GM23338 (cell line): Measurements from ENCODE around the gene DCLK3. TPM values are rescaled to one million over a fixed set of nuclear protein-coding genes. Genes with fewer than 3 reads are reported as not detected.

Source experiments
- ATAC-seq: fragments of 200-7000 bp; cut with Tn5 transposase; 3 replicates; pipeline ENCODE4 v1.9.1; 2020
- DNase-seq: peaks from one replicate; pipeline ENCODE4 v3.0.0-alpha.2; 2015; ENCODE audit warnings: low spot score
- H2AFZ ChIP-seq: fragments of 200-600 bp; sonication (generic); 2 replicates; pipeline ENCODE4 v1.8.0; 2016; ENCODE audit warnings: antibody characterized with exemption, mild to moderate bottlenecking, moderate library complexity
- H3F3A ChIP-seq: fragments of 200-600 bp; sonication (generic); replicated peaks from 2 replicates; pipeline ENCODE4 v1.8.0; 2017; ENCODE audit warnings: antibody characterized with exemption, mixed run types, low read depth
- H3K27ac ChIP-seq: fragments of 200-600 bp; sonication (generic); 2 replicates; pipeline ENCODE4 v1.6.1; 2016; ENCODE audit warnings: low read depth
- H3K27me3 ChIP-seq: fragments of 200-600 bp; sonication (generic); 2 replicates; pipeline ENCODE4 v1.8.0; 2016; ENCODE audit warnings: mild to moderate bottlenecking, mixed run types, moderate library complexity; ENCODE audit not compliant: insufficient read depth
- H3K36me3 ChIP-seq: fragments of 200-600 bp; sonication (generic); 2 replicates; pipeline ENCODE4 v1.8.0; 2016; ENCODE audit warnings: mild to moderate bottlenecking; ENCODE audit not compliant: insufficient read depth
- H3K4me1 ChIP-seq: fragments of 200-600 bp; sonication (generic); 2 replicates; pipeline ENCODE4 v1.8.0; 2016; ENCODE audit warnings: mild to moderate bottlenecking, moderate library complexity; ENCODE audit not compliant: insufficient read depth
- H3K4me2 ChIP-seq: fragments of 200-600 bp; sonication (generic); 2 replicates; pipeline ENCODE4 v1.7.1; 2017; ENCODE audit warnings: mixed run types
- H3K4me3 ChIP-seq: fragments of 200-600 bp; sonication (generic); 2 replicates; pipeline ENCODE4 v1.6.1; 2016; ENCODE audit warnings: mixed run types
- H3K79me2 ChIP-seq: fragments of 200-600 bp; sonication (generic); replicated peaks from 2 replicates; pipeline ENCODE4 v1.8.0; 2017; ENCODE audit warnings: mild to moderate bottlenecking; ENCODE audit not compliant: insufficient read depth
- H3K9me2 ChIP-seq: fragments of 200-600 bp; sonication (generic); 2 replicates; pipeline ENCODE4 v1.8.0; 2017; ENCODE audit not compliant: insufficient read depth
- H4K20me1 ChIP-seq: fragments of 200-600 bp; sonication (generic); replicated peaks from 2 replicates; pipeline ENCODE4 v1.8.0; 2017; ENCODE audit warnings: mild to moderate bottlenecking; ENCODE audit not compliant: insufficient read depth
- H3K27ac Mint-ChIP-seq: 2 replicates; pipeline ENCODE4 v1.8.0; 2020; ENCODE audit warnings: inconsistent platforms, mild to moderate bottlenecking, moderate library complexity, mixed read lengths
- H3K27me3 Mint-ChIP-seq: 3 replicates; pipeline ENCODE4 v1.8.0; 2022; ENCODE audit warnings: low read depth, mild to moderate bottlenecking, moderate library complexity, mixed read lengths, inconsistent platforms; ENCODE audit not compliant: insufficient read depth, poor library complexity
- H3K36me3 Mint-ChIP-seq: 3 replicates; pipeline ENCODE4 v1.8.0; 2021; ENCODE audit warnings: low read depth, mild to moderate bottlenecking, inconsistent platforms, moderate library complexity, mixed read lengths
- H3K4me1 Mint-ChIP-seq: 3 replicates; pipeline ENCODE4 v1.8.0; 2020; ENCODE audit warnings: mild to moderate bottlenecking, inconsistent platforms, mixed read lengths
- H3K4me3 Mint-ChIP-seq: 3 replicates; pipeline ENCODE4 v1.8.0; 2021; ENCODE audit warnings: moderate library complexity, mild to moderate bottlenecking, inconsistent platforms, mixed read lengths
- H3K9me3 Mint-ChIP-seq: 3 replicates; pipeline ENCODE4 v1.8.0; 2020; ENCODE audit warnings: moderate library complexity, mild to moderate bottlenecking, inconsistent platforms, mixed read lengths
- CREB1 ChIP-seq: fragments of 250-450 bp; sonication (Bioruptor Pico); IDR thresholded peaks from 2 replicates; pipeline ENCODE4 v1.5.0; 2020; ENCODE audit warnings: low read depth, mild to moderate bottlenecking, moderate library complexity
- CTCF ChIP-seq, 2 experiments: fragments of 200-600 bp in 1 of 2; sonication (generic) in 1 of 2; conservative IDR thresholded peaks; 2 replicates each; pipeline versions ENCODE4 v1.5.1 to v1.6.1; 2016 to 2017; ENCODE audit warnings: antibody characterized with exemption in 2 of 2, low read depth in 2 of 2, mild to moderate bottlenecking in 2 of 2, moderate library complexity in 1 of 2
- ETS1 ChIP-seq: IDR thresholded peaks from 2 replicates; pipeline ENCODE4 v1.6.1; 2016; ENCODE audit warnings: antibody characterized with exemption
- EZH2 ChIP-seq: fragments of 200-600 bp; sonication (generic); IDR thresholded peaks from one replicate; pipeline ENCODE4 v1.8.0; 2017; ENCODE audit warnings: antibody characterized with exemption, mild to moderate bottlenecking, low read depth; ENCODE audit not compliant: unreplicated experiment
- EZH2phosphoT487 ChIP-seq: fragments of 200-600 bp; sonication (generic); IDR thresholded peaks from one replicate; pipeline ENCODE4 v1.8.1; 2018; ENCODE audit warnings: antibody characterized with exemption; ENCODE audit not compliant: unreplicated experiment
- JUNB ChIP-seq: IDR thresholded peaks from one replicate; pipeline ENCODE4 v1.6.1; 2016; ENCODE audit warnings: antibody characterized with exemption; ENCODE audit not compliant: unreplicated experiment
- NANOG ChIP-seq: IDR thresholded peaks from 2 replicates; pipeline ENCODE4 v1.6.1; 2016; ENCODE audit warnings: antibody characterized with exemption, borderline replicate concordance
- POLR2AphosphoS5 ChIP-seq: IDR thresholded peaks from 2 replicates; pipeline ENCODE4 v1.6.1; 2016; ENCODE audit warnings: antibody characterized with exemption, low read depth
- STAT1 ChIP-seq: IDR thresholded peaks from one replicate; pipeline ENCODE4 v1.6.1; 2016; ENCODE audit warnings: antibody characterized with exemption; ENCODE audit not compliant: unreplicated experiment
- ZNF114 ChIP-seq: fragments of 250-450 bp; sonication (Bioruptor Pico); IDR thresholded peaks from 2 replicates; pipeline ENCODE4 v1.5.0; 2020; ENCODE audit warnings: mild to moderate bottlenecking, moderate library complexity
- ZNF331 ChIP-seq: fragments of 250-450 bp; sonication (Bioruptor Pico); IDR thresholded peaks from 2 replicates; pipeline ENCODE4 v1.5.0; 2020; ENCODE audit warnings: low read depth, mild to moderate bottlenecking, moderate library complexity
- polyA plus RNA-seq: library from polyadenylated mRNA; unstranded; fragments of >200 nt; fragmentation: Nextera tagmentation; extraction: Ambion mirVana; gene quantifications from 2 replicates; pipeline ENCODE4 v1.2.1, GENCODE V29; 2016
- total RNA-seq: library from RNA; depleted of rRNA; stranded (reverse); fragments of >200 nt; shearing (Covaris generic); gene quantifications from 2 replicates; pipeline ENCODE4 v1.2.3, GENCODE V29; 2014

Gene DCLK3
- total and polyA plus RNA-seq, 2 experiments from 2014 or later, result 0.40 to 0.66 TPM

DNA sequence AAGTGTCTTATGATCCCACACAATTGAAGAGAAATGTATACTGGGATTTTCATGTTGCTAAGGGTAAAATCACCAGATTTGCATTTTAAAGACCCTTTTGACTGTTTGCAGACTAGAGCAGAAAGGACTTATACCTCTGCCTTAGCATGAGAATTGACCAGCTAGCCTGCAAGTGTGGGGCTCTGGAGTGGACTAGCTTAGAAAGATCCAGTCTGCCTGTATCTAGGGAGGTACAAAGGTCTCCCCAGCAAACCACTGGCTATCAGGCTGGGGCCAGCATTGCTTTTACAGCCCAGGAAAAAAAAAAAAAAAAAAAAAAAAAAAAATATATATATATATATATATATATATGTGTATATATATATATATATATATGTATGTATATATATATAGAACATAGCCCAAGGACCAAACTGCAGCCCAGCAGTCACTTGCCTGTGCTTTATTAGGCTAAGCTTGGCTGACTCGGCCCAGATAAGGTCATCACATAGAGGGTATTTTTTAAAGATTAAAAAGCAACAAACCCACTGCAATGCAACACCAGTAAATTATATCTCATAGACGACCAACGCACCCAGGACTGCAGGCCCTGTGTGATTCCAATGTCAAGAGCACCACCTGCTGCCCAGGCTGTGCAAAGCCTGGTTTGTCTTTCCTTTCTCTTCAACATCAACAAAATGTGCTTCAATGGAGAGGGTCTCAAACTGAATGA is 63.7 kb downstream of the DCLK3 start:
- Histone ChIP-seq H4K20me1 (no peaks in the 10 kb centered on the region), H2AFZ (no peak overlapping the region), H3K4me2 (peak overlapping the region; percentile 72), H3K27me3 (no peaks in the 10 kb centered on the region), H3K36me3 (no peaks in the 10 kb centered on the region), H3K27ac (no peak overlapping the region), H3K9me2 (peaks cover 2% of the 10 kb centered on the region; the same call in 1 of the 2 replicates), H3K79me2 (no peaks in the 10 kb centered on the region), H3F3A (no peaks in the 10 kb centered on the region), H3K4me3 (no peak overlapping the region; the same call in 1 of the 2 replicates), H3K4me1 (peaks cover 11% of the 10 kb centered on the region)
- DNase-seq, result peak; percentile 80
- H3K27ac Mint-ChIP-seq, result no peak overlapping the region
- H3K4me3 Mint-ChIP-seq, result peak overlapping the region; percentile 36; the same call in 1 of the 3 replicates
- H3K27me3 Mint-ChIP-seq, result peaks cover 2% of the 10 kb centered on the region
- H3K36me3 Mint-ChIP-seq, result no peaks in the 10 kb centered on the region
- TF ChIP-seq ZNF114 (no peak), JUNB (no peak), CTCF (conservative IDR thresholded peaks at IDR 0.05; ENCODE audit: low read depth in 2 of 2) (peak; percentile 96 to 99)
- H3K9me3 Mint-ChIP-seq, result no peaks in the 10 kb centered on the region
- ATAC-seq, result peak; percentile 85
- H3K4me1 Mint-ChIP-seq, result peaks cover 14% of the 10 kb centered on the region; the same call in 2 of the 3 replicates

GRCh38 chr3:36698314-36698713 is 66.0 kb downstream of the DCLK3 start:
- no peaks in the 10 kb centered on the region for H4K20me1 ChIP-seq
- Mint-ChIP-seq H3K4me1 (peaks cover 14% of the 10 kb centered on the region; the same call in 2 of the 3 replicates), H3K27me3 (peaks cover 2% of the 10 kb centered on the region), H3K36me3 (peaks cover 2% of the 10 kb centered on the region; the same call in 1 of the 3 replicates), H3K27ac (no peak overlapping the region), H3K9me3 (peaks cover 2% of the 10 kb centered on the region; the same call in 2 of the 3 replicates), H3K4me3 (no peak overlapping the region)
- no peaks in the 10 kb centered on the region for H3F3A ChIP-seq
- 0 out of 2 replicates have a peak overlapping the region, but pooled peaks have one; percentile 47 for H2AFZ ChIP-seq
- peaks cover 11% of the 10 kb centered on the region for H3K4me1 ChIP-seq
- no peak overlapping the region for H3K27ac ChIP-seq
- DNase-seq (peak; percentile 15), ATAC-seq (no peak; the same call in 1 of the 3 replicates)
- H3K27me3 ChIP-seq, result no peaks in the 10 kb centered on the region
- H3K36me3 ChIP-seq, result no peaks in the 10 kb centered on the region
- H3K4me3 ChIP-seq, result no peak overlapping the region
- no peaks in the 10 kb centered on the region for H3K79me2 ChIP-seq
- H3K9me2 ChIP-seq, result peaks cover 2% of the 10 kb centered on the region; the same call in 1 of the 2 replicates
- no peak overlapping the region; the same call in 1 of the 2 replicates for H3K4me2 ChIP-seq
- TF ChIP-seq ZNF114, result no peak
- TF ChIP-seq EZH2phosphoT487, result no peak
- no peak for TF ChIP-seq JUNB
- no peak for TF ChIP-seq ETS1
- TF ChIP-seq EZH2, result no peak
- no peak for TF ChIP-seq CTCF (conservative IDR thresholded peaks at IDR 0.05; ENCODE audit: low read depth in 2 of 2)
- TF ChIP-seq STAT1, result no peak
- TF ChIP-seq NANOG, result no peak
- no peak for TF ChIP-seq POLR2AphosphoS5
- TF ChIP-seq CREB1 (CRISPR knock-in tag), result no peak
- no peak for TF ChIP-seq ZNF331
